HG03108 (cell line): ENCODE results near the gene NECAB2.

ENCODE experiments used
- ATAC-seq: cut with Tn5 transposase; IDR thresholded peaks from one replicate; pipeline ENCODE4 v1.9.1; 2021; ENCODE audit warnings: moderate library complexity; ENCODE audit not compliant: unreplicated experiment

The NECAB2 gene

DNA sequence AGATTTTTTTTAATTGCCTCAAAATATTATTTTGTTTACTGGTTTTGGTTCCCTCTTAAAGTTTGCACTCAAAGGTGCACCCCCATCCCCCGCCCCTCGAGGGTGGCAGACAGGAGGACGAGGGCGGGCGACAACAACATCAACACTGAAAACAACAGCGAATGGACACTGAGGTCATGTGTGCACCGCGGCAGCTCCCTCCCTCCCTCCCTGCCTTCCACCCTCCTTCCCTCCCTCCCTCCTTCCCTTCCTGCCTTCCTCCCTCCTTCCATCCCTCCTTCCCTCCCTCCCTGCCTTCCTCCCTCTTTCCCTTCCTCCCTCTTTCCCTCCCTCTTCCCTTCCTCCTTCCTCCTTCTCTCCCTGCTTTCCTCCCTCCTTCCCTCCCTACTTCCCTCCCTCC, 16.5 kb upstream of the NECAB2 start:
- ATAC-seq = no peak

GRCh38 chr16:83952587-83952939, 15.5 kb upstream of the NECAB2 start:
- no peak for ATAC-seq

DNA sequence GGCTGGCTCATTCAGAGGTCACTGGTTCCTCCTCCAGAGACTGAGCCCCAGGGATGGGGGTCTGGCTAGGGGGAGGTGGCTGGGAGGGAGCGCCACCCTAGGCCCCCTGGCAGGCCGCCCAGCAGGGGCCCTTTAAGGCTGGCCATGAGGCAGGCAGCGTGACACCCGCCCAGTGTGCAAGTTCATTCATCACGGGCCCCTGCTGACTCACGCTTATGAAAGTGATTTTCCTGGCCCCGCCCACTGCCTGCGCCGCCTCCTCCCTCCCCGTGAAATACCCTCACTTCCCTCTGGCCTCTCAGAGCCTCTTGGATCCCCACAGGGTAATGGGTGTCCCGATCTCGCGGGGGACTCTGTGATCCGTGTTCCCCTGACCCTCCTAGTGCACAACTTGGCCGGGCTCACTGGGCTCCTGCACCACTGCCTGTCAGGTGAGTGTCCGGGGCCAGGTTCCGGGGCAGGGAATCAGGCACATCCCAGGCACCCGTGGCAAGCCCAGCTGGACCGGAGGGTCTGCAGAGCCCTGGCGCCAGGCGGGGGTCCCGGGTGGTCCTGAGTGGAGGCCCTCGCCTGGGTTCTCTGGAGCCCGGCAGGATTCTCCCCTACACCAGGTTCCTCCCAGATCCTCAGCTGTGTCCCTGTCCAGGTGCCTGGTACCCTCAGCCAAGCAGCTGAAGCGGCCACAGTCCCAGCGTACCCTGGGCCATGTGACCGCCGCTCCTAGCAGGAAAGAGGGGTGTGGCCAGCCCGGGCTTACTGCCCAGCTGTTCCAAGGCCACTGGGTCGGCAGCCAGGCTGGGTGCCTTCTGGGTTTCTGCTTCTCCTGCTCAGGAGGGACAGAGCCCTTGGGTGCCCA, 14.9 kb upstream of the NECAB2 start, which contains the start of gene OSGIN1:
Gene OSGIN1 (plus strand): TSS at position 301 of the 856 bp plus-strand sequence. CDS start 4,432 bp downstream, outside the sequence.
- ATAC-seq = peak; percentile 72

GRCh38 chr16:83953796-83954576, 14.1 kb upstream of the NECAB2 start:
- no peak for ATAC-seq

DNA sequence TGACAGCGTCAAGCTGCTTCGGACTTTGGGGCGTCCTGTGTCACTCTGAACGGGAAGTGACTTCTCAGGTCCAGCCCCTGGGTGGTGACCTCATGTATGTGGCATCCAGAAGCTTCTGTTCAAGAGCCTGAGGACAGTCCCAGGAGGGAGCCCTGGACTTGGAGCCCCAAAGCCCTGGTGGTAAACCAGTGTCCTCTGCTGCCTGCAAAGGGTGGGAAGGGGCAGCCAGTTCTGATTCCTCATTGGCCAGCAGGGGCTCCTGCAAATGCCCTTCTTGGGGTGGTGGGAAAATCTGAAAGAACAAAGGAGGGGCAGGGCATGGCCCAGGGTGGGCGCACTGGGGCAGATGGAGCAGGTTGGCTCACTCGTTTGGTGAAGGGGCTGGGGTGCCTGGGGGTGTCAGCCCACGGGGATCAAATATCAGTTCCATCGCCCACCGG, 13.4 kb upstream of the NECAB2 start:
- no peak for ATAC-seq

GRCh38 chr16:83955218-83956130, 12.6 kb upstream of the NECAB2 start:
- no peak for ATAC-seq

DNA sequence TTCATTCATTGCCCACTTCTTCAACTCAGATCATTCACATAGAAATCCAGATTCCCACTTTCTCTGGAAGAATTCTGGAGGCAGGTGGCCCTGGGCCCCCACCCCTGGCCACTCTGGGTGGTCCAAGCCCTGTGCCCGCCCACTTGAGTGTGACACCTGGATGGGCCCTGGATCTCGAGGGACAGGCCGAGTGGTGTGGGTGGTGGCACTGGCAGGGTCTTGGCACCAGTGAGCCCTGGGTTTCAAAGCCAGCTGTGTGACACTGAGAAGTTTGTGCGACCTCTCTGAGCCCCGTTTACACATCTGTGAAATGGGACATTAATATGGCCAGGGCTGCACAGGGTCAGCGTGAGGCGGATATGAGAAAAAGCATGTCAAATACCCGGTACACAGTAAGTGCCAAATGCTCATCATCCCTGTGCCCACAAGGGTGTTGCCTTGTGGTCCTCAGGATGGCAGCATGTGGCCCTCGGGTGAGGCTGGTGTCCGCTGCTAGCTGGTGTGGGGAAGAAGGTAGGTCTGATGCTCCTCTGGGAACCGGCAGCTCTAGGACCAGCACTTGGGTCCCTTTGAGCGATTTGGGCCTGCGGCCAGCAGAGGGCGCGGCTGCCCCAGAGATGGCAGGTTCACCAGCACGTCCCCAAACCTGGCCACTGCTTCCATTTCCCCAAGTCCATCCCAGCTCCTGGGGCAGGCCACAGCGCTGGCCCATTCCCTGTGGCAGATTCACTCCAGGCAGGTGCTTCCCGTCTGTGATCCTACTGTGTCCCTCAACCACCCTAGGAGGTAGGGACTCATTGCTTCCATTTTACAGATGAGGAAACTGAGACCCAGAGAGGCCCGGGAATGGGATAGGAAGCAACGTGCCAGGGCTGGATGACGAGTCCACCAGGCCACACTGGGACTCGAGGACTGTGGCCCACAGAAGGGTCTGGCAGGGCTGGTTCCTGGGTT, 11.4 kb upstream of the NECAB2 start:
- ATAC-seq = no peak

- no peak for ATAC-seq
Observed at GRCh38 chr16:83957296-83957855, 10.7 kb upstream of the NECAB2 start.

- ATAC-seq = no peak
Observed at GRCh38 chr16:83958137-83958845, 9.8 kb upstream of the NECAB2 start.

GRCh38 chr16:83958846-83959565, 9.0 kb upstream of the NECAB2 start:
- no peak for ATAC-seq

- no peak for ATAC-seq
Observed at GRCh38 chr16:83959656-83960434, 8.2 kb upstream of the NECAB2 start.

GRCh38 chr16:83960521-83961249, 7.4 kb upstream of the NECAB2 start:
- no peak for ATAC-seq

DNA sequence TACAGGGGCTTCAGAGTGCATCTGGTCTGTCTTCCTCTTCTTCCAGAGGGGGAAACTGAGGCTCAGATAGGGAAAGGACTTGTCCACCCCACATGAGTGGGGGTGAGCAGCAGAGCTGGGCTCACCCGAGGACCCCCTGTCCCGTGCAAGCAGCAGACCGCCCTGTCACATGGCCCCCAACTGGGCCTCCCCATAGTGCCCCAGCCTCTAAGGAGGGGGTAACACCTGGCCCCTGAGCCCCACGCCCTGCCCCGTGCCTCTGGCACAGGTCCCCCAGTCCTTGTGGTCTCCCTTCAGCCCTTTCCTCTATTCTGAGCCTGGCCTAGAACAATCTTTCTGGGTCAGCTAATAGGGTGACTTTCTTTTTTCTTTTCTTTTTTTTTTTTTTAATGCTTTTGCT, 6.5 kb upstream of the NECAB2 start:
- no peak for ATAC-seq

- ATAC-seq = no peak
Observed at GRCh38 chr16:83963277-83964119, 4.5 kb upstream of the NECAB2 start.

GRCh38 chr16:83964684-83965443, 3.2 kb upstream of the NECAB2 start:
- no peak for ATAC-seq
